K562 (cell line): ENCODE results near the gene MAGEA4. TPM values are rescaled to one million over a fixed set of nuclear protein-coding genes. Genes with fewer than 3 reads are reported as not detected.

ENCODE experiments used
- ATAC-seq: fragments of 200-7000 bp; cut with Tn5 transposase; 3 replicates; pipeline ENCODE4 v1.9.1; 2020; ENCODE audit warnings: moderate library complexity
- BruUV-seq: library from RNA; stranded (reverse); fragments of 400-500 nt; replicated peaks from 2 replicates; lab custom pipeline; 2021; lab: Mats Ljungman, UMichigan
- CTCF ChIA-PET: fragments of 300-600 bp; formaldehyde crosslinking; extraction: SDS; loops from one replicate; lab custom pipeline; 2021; ENCODE audit warnings: low intra/inter-chr PET ratio; lab: Yijun Ruan, JAX
- POLR2A ChIA-PET: fragments of 300-600, 350-650 bp; sonication (Branson Sonifier 250); formaldehyde crosslinking; extraction: SDS; loops from one replicate; lab custom pipeline; 2021; ENCODE audit warnings: antibody characterized with exemption, inconsistent platforms; lab: Yijun Ruan, JAX
- DNase-seq, 4 experiments: peaks; one replicate each; pipeline versions ENCODE4 v3.0.0 to v3.0.0-alpha.2; 2011 to 2018; ENCODE audit warnings: low spot score in 3 of 4, mixed read lengths in 3 of 4; ENCODE audit errors: extremely low read depth in 1 of 4
- FAIRE-seq: peaks from 2 replicates; lab custom pipeline; 2011; peaks lifted over from hg19 to GRCh38; lab: Jason Lieb, UNC
- H2AFZ ChIP-seq: 2 replicates; pipeline ENCODE4 v1.6.0; 2011; ENCODE audit warnings: low read depth, low read length, control low read depth, inconsistent platforms
- H3K27ac ChIP-seq: fragments of 200-600 bp; 3 replicates; pipeline ENCODE4 v1.8.0; 2011; ENCODE audit warnings: low read depth, mild to moderate bottlenecking, control low read depth, inconsistent platforms, low read length, moderate library complexity, mixed read lengths; ENCODE audit errors: extremely low read depth
- H3K27me3 ChIP-seq, 2 experiments: fragments of 300-600 bp in 1 of 2; 2 replicates in 1 of 2; 3 replicates in 1 of 2; pipeline versions ENCODE4 v1.6.0 to v1.8.0; 2011; ENCODE audit warnings: inconsistent platforms in 2 of 2, low read length in 2 of 2, mild to moderate bottlenecking in 1 of 2, mixed read lengths in 1 of 2, moderate library complexity in 1 of 2; ENCODE audit not compliant: control insufficient read depth in 2 of 2, insufficient read depth in 2 of 2
- H3K36me3 ChIP-seq: fragments of 300-600 bp; 3 replicates; pipeline ENCODE4 v1.8.0; 2011; ENCODE audit warnings: mild to moderate bottlenecking, low read length, inconsistent platforms; ENCODE audit not compliant: control insufficient read depth, insufficient read depth
- H3K4me1 ChIP-seq, 2 experiments: fragments of 200-600 bp in 1 of 2; replicated peaks in 1 of 2; 2 replicates in 1 of 2; 3 replicates in 1 of 2; pipeline versions ENCODE4 v1.5.1 to v1.8.0; 2011; ENCODE audit warnings: inconsistent platforms in 2 of 2, low read length in 2 of 2, mild to moderate bottlenecking in 1 of 2, mixed read lengths in 1 of 2, moderate library complexity in 1 of 2; ENCODE audit not compliant: control insufficient read depth in 2 of 2, insufficient read depth in 2 of 2
- H3K4me2 ChIP-seq: 2 replicates; pipeline ENCODE4 v1.6.1; 2011; ENCODE audit warnings: low read length, control low read depth, inconsistent platforms, mixed read lengths; ENCODE audit not compliant: insufficient read depth
- H3K4me3 ChIP-seq: fragments of 200-600 bp; sonication (generic), shearing (Covaris generic); 2 replicates; pipeline ENCODE4 v1.5.1; 2016; ENCODE audit warnings: control low read depth, inconsistent platforms
- H3K79me2 ChIP-seq: fragments of 200-600 bp; 3 replicates; pipeline ENCODE4 v1.8.0; 2011; ENCODE audit warnings: low read length, inconsistent platforms; ENCODE audit not compliant: control insufficient read depth, insufficient read depth
- H3K9ac ChIP-seq, 2 experiments: 2 replicates each; pipeline versions ENCODE4 v1.6.0 to v1.6.1; 2011; ENCODE audit warnings: low read depth in 2 of 2, low read length in 2 of 2, control low read depth in 1 of 2, inconsistent platforms in 1 of 2, mild to moderate bottlenecking in 1 of 2, mixed read lengths in 1 of 2; ENCODE audit not compliant: insufficient read depth in 1 of 2
- H3K9me1 ChIP-seq: one replicate; pipeline ENCODE4 v1.6.0; 2011; ENCODE audit warnings: inconsistent platforms, mild to moderate bottlenecking, low read length, moderate library complexity; ENCODE audit not compliant: control insufficient read depth, insufficient read depth
- H3K9me3 ChIP-seq: replicated peaks from 2 replicates; pipeline ENCODE4 v1.5.1; 2011; ENCODE audit warnings: low read depth, low read length, inconsistent platforms; ENCODE audit not compliant: control insufficient read depth, insufficient read depth
- H4K20me1 ChIP-seq: replicated peaks from 2 replicates; pipeline ENCODE4 v1.6.1; 2011; ENCODE audit warnings: low read length, inconsistent platforms, mixed read lengths; ENCODE audit not compliant: control insufficient read depth, insufficient read depth
- HMG20A ChIP-seq: fragments of 450-650 bp; formaldehyde crosslinking; conservative IDR thresholded peaks from 2 replicates; pipeline ENCODE4 v1.4.0; 2020; ENCODE audit warnings: mild to moderate bottlenecking, mixed read lengths
- POLR2G ChIP-seq: fragments of 200-400 bp; formaldehyde crosslinking; IDR thresholded peaks from 2 replicates; pipeline ENCODE4 v1.6.1; 2017; ENCODE audit warnings: low read depth, mild to moderate bottlenecking, antibody characterized with exemption, low read length, moderate library complexity
- ZNF586 ChIP-seq: fragments of 450-650 bp; formaldehyde crosslinking; conservative IDR thresholded peaks from 2 replicates; pipeline ENCODE4 v1.4.0; 2020; ENCODE audit warnings: mild to moderate bottlenecking, moderate library complexity
- WGBS: fragments of 100-300 bp; shearing (Covaris generic); methylation state at CpG from one replicate; pipeline ENCODE4 v1.1.6; 2016; ENCODE audit warnings: low coverage, mixed read lengths; ENCODE audit not compliant: insufficient coverage; ENCODE audit errors: missing lambda C conversion rate; 5-methylcytosine and 5-hydroxymethylcytosine counted together
- in situ Hi-C: fragments of 300-500 bp; cut with MboI; formaldehyde crosslinking; loops from 4 replicates; pipeline ENCODE4 v1.15.0; 2018; ENCODE audit warnings: inconsistent platforms, mixed read lengths
- intact Hi-C: fragments of 100-400 bp; cut with micrococcal nuclease; formaldehyde crosslinking; loops from 2 replicates; pipeline ENCODE4 v1.14.2; 2022
- polyA plus RNA-seq, 8 experiments: library from polyadenylated mRNA; depleted of rRNA in 4 of 8; stranded (reverse) in 5 of 8; unstranded in 3 of 8; fragments of >200 nt; fragmentation: Nextera tagmentation in 2 of 8; fragmentation: Illumina TruSeq in 1 of 8; extraction: Ambion mirVana in 2 of 8; extraction: Trizol in 1 of 8; gene quantifications; 2 replicates each; pipeline versions ENCODE4 v1.2.1 to v1.2.3, GENCODE V29; 2011 to 2014; ENCODE audit warnings: inconsistent platforms in 1 of 8, missing spikeins in 1 of 8
- total RNA-seq, 7 experiments: library from RNA; depleted of rRNA in 6 of 7; stranded (reverse); fragments of >200 nt in 6 of 7; fragmentation: Illumina TruSeq in 2 of 7; extraction: Trizol in 2 of 7; gene quantifications; 2 replicates each; pipeline versions ENCODE4 v1.2.1 to v1.2.3, GENCODE V29; 2011 to 2021; ENCODE audit warnings: low replicate concordance in 1 of 7
- TF ChIP-seq, protein P1 (sequence below): IDR thresholded peaks from 2 replicates; pipeline ENCODE4 v1.6.1; 2011; ENCODE audit warnings: borderline replicate concordance, low read depth, mild to moderate bottlenecking, moderate library complexity, low read length; ENCODE audit not compliant: insufficient read depth, poor library complexity, severe bottlenecking

MAGEA4 gene
- total and polyA plus RNA-seq, 9 of the 15 experiments (the other 6 are each of a cell fraction or from before 2014, with no cell fraction given): 0.42 to 1.9 (median 0.69) TPM

DNA sequence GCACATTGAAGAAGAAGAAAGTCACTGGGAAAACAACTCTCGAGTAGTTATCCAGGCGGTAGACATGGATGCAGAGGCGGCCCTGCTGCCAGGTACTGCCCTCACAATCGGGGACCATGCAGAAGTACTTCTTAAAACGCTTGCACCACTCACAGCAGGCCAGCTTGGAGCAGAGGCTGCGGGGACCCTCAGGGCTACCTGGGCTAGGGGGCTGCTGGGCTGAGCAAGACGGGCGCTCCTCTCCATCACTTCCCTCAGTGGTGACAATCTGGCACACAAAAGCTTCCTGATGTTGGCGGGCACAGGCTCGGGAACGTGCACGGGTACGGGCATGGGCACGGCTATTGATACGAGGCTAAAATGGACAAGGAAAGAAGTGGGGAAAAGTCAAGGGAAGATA is 42.0 kb downstream of the MAGEA4 start:
- WGBS: 88% methylated on average over 9 of the region's 15 CpGs
- Histone ChIP-seq H3K4me1 (no peaks in the 10 kb centered on the region; a peak in 1 of 5 replicates), H3K27ac (no peak overlapping the region), H3K9ac (no peak overlapping the region), H3K27me3 (no peaks in the 10 kb centered on the region), H3K79me2 (no peaks in the 10 kb centered on the region), H3K9me1 (no peaks in the 10 kb centered on the region), H3K9me3 (no peaks in the 10 kb centered on the region), H2AFZ (no peak overlapping the region), H3K36me3 (peaks cover 68% of the 10 kb centered on the region), H3K4me3 (no peak overlapping the region), H4K20me1 (no peaks in the 10 kb centered on the region; the same call in 1 of the 2 replicates), H3K4me2 (no peak overlapping the region)
- ChIA-PET CTCF (no interaction called here), POLR2A (interaction anchor here (0.6 to 1.2 kb wide), 4 partner anchors 9 to 678 kb away, joined by 3 to 5 read pairs (median 3); no protein-coding TSS in a partner anchor)
- FAIRE-seq (no peak), DNase-seq (no peak), ATAC-seq (no peak)
- no peak for TF ChIP-seq ZNF586 (CRISPR knock-in tag)
- TF ChIP-seq POLR2G: peak; percentile 48; the same call in 1 of the 2 replicates
- TF ChIP-seq HMG20A (CRISPR knock-in tag): no peak
- TF ChIP-seq, protein P1, sequence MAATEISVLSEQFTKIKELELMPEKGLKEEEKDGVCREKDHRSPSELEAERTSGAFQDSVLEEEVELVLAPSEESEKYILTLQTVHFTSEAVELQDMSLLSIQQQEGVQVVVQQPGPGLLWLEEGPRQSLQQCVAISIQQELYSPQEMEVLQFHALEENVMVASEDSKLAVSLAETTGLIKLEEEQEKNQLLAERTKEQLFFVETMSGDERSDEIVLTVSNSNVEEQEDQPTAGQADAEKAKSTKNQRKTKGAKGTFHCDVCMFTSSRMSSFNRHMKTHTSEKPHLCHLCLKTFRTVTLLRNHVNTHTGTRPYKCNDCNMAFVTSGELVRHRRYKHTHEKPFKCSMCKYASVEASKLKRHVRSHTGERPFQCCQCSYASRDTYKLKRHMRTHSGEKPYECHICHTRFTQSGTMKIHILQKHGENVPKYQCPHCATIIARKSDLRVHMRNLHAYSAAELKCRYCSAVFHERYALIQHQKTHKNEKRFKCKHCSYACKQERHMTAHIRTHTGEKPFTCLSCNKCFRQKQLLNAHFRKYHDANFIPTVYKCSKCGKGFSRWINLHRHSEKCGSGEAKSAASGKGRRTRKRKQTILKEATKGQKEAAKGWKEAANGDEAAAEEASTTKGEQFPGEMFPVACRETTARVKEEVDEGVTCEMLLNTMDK: no peak
- BruUV-seq: no TSS peak
- intact Hi-C loops: no loop called here
- in situ Hi-C loops: no loop called here
